HG02981 (cell line): ENCODE results near the gene DMBX1.

Experiments used
- ATAC-seq: cut with Tn5 transposase; IDR thresholded peaks from one replicate; pipeline ENCODE4 v1.9.1; 2021; ENCODE audit warnings: mild to moderate bottlenecking, moderate library complexity; ENCODE audit not compliant: unreplicated experiment

Gene DMBX1

DNA sequence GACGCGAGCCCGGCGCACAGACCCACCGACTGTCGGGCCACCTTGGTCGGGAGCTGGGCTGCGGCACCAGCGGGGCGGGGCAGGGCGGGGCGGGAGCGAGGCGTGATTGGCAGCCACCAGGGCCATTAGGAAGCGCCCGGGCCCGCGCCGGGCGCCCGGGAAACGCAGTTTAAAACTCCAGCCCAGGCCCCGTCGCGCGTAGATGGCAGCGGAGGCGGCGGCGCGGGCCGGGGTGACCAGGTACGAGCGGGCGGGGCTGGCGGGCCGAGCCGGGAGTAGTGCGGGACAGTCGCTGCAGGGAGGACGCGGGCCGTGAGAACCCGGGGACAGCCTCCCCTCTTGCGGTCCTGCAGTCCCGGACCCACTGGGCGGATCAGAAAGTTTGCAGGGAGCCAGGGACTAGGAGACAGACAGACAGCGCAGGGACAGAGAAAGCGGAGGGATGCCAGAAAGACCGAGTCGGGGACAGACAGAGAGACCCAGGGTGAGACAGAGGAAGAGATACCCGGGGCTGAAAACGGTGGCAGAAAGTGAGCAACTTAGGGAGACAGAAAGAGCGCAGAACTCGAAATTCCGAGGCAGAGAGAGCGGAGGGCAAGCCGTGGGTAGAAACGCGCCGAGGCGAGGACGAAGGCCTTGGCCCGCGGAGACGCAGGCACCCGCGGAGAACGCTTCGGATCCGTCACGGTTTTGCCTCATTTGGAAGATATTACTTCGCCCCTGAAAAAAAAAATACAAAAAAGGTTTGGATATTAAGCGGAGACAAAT is at the start of gene DMBX1:
DMBX1 (plus strand) TSS at position 199 of the 768 bp plus-strand sequence. CDS start 17,175 bp downstream, outside the sequence.
- ATAC-seq = no peak

DNA sequence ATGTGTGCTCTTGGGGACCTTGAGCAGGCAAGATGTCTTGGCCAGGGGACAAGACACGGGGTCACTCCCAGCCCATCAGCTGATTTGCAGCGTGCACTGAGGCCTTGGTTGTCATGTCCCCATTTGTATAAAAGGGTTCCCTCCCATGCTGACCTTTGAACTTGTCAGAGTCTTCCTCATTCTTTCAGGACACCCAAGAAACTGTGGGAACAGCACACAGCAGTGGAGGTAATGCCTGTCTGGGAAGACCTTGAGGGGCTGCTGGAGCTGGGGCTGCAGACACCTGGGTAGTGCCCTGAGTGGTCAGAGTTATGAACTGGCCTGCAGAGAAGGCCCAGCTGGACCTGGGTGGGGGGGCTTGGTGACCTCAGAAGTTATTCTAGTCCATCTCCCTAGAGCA is 49.2 kb upstream of the DMBX1 start:
- no peak for ATAC-seq

DNA sequence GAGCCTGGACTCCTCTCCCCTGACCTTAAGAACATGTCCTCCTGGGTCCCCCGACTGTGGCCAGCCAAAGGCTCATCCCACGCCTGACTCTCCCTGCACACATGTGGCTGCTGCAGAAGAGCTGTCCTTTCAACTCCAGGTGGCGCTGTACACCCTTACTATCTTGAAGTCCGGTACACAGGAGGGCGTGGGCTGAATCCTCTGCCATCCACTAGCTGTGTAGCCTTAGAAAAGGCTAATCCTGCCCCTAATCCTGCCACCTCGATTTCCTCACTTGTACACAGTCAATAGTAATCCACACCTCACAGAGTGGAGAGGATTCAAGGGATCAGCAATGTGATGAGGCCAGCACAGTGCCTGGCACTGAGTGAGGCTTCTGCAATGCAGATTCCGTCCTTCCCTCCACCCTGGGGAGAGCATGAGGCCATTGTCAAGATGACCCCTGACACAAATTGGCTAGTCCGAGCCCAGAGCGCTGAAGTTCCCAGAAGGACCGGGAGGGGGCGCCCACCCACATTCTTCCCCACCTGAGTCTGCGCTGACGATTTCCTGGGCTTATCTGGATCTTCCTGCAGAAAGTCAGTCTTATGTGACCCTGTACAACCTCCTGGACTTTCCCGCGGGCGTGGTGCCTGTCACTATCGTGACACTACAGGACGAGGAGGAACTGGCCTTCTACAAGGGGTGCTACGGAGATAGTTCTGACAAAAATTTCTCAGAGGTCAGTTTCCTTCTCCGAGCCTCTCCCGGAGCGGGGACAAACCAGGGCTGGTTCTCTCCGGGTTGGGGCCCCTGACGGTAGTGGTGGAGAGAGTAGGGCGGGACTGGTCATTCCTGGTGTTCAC is 47.1 kb upstream of the DMBX1 start:
- ATAC-seq = peak; percentile 57

DNA sequence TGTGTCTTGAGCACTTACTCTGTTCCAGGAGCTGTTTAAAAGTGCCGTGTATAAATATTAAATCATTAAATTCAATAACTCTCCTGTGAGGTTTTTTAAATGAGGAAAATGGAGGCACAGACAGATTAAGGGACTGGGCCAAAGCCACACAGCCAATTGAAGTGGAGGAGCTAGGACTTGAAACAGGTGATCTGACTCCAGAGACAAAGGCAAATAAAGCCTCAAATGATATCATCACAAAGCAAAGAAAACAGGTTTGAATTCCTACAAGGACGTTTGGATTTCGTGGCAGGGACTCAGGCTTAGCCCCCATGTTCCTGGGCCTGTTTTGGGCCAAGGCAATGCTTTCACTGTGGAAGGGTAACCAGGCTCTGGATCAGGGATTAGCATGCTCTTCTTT is 45.2 kb upstream of the DMBX1 start:
- no peak for ATAC-seq

DNA sequence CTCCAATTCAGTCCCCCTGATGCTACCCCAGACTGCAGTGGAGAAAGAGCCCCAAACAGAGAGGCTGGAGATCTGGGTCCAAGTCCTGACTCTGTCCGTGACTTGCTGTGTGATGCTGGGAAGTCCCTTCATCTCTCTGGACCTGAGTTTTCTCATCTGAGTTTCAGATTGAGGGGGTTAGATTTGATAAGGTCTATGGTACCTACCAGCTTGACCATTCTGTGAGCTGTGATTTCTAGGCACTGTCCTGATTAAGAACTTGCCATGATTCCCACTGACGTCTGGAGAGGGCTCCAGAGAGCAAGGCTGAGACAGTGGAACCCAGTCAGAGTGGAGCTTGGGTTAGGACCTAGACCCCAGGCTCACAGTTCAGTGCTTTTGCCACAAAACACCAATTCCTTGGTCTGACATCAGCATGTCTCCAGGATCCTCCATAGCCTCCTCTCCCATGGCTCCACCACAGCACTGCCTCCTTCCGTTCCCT is 43.8 kb upstream of the DMBX1 start:
- ATAC-seq = no peak

DNA sequence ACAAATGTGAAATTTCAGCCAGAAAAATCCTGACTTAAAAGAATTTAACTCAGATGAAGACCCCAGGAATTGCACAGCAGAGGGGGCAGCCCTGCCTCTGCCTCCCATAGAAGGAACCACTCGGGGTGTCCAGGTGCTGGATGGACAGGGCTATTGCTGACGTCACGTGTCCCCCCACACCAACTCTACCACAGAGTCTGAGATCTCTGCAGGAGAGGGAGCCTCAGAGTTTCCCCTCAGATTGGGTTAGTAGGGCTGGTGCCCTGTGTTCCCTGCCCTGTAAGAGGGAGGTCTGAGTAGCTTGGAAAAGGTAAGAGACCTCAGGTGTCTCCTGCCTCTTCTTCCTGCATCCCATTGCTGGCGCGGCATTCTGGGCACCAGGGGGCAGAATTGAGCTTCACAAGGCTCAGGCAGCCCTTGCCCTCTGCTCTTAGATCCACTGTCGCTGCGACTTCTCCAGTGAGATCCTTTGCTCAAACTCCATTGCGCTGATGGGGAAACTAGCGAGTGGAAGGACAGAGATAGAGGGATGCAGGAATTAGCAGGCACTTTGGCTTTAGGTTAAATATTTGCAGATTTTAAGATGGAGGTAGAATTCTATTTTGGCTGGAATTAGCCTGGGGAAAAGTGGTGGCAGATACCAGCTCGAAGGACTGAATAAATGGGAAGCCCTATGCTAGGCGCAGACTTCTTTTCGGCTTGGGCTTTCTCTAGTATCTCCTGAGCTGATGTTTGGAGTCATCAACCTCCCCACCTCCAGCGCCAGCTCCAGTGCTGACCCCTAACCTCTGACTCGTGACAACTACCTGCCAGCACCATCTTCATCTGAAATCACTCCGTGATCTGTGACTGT is 42.8 kb upstream of the DMBX1 start:
- ATAC-seq = no peak

DNA sequence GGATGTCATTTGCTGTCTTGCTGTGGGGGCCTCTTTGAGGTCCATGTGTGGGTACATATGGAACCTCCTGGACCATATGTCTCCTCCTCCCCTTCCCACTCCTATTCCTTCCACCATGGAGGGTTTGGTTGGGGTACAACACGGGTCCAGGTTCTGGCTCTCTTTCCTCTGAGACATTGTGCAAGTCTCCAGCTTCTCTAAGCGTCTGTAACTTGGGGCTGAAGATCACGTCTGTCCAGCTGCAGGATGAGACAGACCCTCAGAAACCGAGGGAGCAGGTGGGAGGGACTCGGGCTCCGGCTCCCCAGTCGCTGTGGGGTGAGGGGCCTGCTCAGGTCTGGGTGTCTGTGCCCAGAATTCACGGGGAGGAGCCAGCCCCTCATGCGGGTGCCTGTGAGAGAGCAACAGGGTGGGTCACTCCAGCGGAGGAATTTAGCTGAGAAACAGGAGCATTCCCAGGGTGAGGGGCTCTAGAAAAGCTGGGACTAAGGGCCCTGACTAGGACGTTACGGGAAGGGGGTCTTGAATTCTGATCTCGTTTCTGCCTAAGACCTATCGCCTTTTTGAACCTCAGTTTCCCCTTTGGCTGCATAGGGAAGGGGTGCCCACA is 42.0 kb upstream of the DMBX1 start:
- no peak for ATAC-seq

DNA sequence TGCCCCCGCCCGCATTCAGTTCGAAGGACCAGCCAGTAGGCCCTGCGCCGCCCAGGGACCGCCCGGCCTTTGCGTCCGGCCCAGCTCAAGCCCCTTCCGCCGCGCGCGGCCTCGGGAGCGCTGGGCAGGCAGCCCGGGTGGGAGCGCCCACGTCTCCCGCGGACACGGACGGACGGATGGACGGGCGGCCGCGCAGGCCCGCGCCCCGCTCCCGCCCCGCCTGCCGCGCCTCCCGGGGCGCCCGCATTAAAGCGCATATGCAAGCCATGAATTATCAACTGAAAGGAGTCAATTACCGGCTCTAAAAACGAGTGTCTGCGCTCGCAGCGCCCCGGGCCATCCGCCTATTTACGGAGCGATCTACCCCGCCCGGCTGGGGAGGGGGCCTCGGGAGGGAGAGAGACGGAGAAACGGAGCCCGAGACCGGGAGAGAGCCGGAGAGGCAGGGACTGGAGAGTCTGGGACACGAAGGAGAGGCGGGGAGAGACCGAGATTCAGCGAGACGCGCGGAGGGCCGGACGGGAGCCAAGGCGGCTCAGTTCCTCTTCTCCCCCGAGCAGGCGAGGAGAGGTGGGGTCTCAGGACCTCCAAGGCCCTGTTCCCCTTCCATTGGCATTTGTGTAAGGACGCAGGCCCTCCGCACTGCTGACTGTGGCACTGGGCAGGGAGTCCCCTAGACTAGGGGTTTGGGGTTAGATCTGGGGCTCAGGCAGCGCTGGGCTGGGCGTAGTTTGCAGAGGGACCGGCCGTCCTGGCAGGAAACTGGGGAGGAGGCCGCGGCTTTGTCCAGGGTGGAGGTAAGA is 41.3 kb upstream of the DMBX1 start:
- ATAC-seq = no peak

DNA sequence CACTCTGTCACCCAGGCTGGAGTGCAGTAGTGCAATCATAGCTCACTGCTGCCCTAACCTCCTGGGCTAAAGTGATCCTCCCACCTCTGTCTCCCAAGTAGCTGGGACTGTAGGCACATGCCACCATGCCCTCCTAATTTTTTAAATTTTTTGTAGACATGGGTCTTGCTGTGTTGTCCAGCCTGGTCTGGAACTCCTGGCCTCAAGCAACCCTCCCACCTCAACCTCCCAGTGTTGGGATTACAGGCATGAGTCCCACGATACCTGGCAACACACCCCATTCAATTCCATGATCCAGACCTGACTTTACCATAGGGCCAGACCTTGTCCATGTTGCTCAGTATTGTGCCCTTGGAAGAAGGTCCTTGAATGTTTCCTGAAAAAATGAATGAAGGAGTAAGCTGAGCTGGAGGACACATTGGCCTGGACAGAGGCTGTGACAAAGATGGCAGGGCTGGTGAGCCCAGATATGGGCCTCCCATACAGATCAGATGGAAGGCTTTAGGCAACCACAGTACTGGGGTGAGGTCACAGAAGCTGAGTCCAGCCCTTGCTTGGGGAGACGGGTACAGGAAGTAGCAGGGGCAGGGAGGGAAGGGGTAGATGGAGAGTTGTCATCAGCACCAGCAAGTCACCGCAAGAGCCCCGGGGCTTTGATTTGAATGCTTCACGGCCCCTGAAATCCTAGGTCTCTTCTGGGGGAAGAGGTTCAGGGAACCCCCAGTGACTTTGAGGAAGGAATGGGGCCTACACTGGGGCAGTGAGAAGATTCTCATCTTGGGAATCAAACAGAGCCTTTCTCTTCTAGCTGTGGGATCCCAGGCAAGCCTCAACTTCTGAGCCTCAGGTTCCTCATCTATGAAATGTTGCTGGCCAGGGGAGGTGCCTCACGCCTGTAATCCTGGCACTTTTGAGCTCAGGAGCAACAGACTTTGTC is 40.1 kb upstream of the DMBX1 start:
- ATAC-seq = no peak

DNA sequence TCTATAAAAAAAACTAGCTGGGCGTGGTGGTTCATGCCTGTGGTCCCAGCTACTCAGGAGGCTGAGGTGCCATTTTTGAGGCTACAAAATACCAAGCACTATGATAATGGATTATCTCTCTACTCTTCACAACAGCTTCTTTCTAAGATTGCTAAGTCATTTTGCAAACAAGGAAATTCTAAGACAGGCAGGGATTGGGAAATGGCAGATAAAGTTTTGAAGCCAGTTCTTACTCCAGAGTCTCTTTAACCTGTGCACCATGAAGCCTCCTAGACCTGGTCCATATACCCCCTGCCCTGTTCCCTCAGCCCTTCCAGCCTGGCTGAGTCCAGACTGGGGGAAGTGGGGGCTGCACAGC is 39.5 kb upstream of the DMBX1 start:
- no peak for ATAC-seq

DNA sequence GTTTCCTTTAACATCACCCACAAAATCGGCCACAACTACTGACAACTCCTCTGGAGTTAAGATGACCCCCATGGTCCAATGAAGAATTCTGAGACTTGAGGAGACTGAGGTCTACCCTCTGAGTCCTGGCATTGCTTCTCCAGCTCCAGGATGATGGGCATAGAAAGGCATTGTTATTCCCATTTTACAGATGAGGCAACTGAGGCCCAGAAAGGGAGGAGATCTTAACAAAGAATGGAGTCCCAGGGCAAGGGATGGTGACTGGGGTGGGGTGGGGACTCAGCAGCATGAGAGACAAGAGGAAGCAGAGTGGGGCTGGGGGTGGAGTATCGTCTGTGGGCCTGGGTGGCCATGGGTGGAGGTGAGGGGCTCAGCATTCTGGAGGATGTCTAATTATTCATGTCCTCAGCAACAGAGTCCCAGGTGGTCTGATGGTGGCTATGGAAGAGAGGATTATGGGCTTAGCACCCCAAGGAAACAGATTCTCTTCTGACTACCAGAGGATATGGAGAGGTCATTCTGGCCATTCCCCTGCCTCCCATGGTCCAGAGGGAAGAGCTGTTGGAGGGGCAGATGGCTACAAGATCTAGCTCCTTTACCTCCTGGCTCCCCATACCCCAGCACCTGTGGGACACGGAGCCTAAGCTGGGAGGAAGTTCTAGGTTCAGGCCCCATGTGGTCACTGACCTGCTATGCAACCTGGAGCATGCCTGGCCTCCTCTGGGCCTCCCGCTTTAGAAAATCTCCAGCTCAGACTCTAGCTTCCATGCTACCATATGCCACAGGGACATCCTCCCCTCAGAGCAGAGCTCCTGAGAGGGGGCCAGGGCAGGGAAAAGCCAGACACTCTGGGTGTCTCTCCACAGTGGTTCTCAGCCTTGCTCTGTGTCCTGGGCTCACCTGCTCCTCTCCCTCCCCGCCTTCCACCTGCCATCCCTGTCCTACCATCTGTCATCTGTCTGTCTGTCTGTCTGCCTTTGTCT is 37.4 kb upstream of the DMBX1 start:
- no peak for ATAC-seq

DNA sequence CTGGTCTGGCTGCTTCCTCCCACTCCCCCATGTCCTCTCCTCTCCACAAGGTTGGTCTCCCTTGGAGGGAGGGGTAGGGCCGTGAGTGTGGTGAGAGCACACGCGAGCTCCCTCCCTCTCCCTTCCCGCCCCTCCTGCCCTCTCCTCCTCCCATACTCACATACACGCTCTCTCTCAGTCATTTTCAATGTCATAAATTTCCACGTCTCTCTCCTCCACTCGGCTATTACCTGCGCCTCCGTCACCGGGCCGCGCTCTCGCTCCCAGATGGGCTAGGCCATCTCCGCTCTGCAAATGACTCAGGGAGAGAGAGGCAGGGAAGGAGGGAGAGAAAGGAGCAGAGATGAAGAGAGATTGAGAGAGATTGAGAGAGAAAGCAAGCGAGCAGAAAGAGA is 36.7 kb upstream of the DMBX1 start:
- no peak for ATAC-seq

DNA sequence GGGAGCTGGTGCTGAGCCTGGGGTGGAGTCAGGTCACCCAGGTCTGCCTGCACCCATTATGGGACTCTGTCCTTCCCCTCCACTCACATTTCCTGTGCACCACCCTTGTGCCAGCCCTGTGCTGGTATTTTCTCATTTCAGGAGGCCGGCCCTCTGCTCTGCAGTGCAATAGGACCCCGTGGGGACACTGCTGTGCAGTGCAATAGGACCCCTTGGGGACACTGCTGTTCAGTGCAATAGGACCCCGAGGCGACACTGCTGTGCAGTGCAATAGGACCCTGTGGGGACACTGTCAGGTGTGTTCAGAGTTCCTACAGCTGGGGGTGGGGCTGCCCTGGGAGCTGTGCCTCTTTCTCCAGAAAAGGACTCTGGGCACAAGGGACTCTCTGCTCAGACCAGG is 36.2 kb upstream of the DMBX1 start:
- no peak for ATAC-seq

DNA sequence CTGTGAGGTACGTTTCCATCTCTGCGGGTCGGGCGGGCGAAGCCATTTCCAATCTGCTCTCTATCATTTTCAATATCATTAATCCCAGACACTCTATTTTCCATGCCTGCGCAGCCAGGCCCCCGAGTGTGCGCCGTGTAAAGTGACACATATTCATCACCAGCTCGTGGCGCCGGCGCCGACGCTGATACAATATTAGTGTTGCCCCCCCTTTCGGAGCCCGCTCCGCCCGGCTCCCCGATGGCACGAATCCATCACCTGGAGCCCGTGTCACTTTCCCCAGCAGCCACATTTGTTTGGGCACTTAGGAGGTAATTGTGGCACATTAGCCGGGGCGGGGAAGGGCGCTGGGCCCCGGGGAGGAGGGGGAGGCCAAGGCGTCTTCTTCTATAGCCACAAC is 33.7 kb upstream of the DMBX1 start:
- ATAC-seq = no peak

DNA sequence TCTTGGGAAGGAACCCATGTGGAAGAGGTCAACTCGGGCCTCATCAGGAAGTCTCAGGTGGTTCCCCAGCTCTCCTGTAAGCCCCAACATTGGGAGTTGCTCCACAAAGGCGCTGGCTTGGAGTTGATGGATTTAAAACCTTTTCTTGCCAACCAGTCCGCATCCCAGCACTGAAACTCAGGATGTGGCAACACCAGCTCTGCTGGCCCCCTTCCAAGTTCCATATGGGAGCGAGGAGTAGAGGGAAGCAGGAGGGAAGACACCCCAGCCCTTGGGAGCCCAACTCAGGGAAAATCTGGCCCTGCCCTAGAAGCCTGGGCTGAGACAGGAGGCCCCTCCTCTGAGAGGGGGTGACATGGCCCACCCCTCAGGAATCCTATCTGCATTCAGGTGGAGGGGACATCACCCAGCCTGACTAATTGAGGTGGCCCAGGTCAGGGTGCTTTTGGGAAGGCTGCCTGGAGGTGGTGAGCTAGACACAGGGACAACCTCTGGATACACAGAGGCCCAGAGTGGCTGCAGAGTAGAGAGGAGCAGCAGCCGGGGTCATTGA is 33.1 kb upstream of the DMBX1 start:
- ATAC-seq = no peak

DNA sequence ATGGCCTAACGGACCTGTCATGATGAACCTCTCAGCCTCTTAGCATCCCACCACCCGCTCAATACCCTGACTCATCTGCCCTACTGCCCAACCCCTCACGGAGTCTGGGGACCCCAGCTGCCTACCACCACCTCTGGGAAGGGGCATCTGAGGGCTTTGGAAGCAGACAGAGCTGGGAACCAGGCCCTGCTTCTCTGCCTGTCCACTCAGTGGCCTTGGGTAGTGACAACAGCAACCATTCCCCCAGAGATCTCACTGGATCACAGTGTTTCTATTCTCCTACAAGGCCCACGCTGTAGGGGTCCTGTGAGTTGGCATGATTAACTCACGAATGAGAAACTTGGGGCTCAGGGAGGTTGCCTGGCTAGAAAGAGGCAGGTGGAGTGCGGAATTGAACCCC is 32.5 kb upstream of the DMBX1 start:
- ATAC-seq = no peak

DNA sequence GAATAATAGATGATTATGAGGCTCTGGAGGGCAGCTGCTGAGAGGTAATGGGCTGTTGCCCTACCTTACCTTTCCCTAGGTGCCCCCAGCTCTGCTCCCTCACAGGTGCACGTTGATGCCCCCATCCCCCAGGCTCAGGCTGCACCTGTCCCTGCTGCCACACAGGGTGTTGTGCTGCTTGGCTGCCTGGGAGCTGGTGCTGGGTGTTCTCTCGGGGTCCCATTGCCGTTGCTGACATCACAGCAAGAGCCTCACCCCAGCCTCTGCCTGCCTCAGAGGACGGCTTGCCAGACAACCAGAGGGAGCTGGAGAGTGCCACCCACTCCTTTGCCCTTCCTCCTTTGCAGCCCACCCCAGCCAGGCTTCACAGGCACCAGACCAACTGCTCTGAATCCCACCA is 31.4 kb upstream of the DMBX1 start:
- ATAC-seq = no peak
